Kidney (tissue), 14 donors: ENCODE measurements around the gene PIEZO2. TPM values are rescaled to one million over a fixed set of nuclear protein-coding genes. Genes with fewer than 3 reads are reported as not detected.
"Not testable (repeated sequence)": the region's sequence is repeated elsewhere in the genome, so short reads cannot be mapped to it uniquely, and the experiment has no call there.

Source experiments
- DNase-seq, 5 donors: peaks; one replicate each; pipeline ENCODE4 v3.0.0-alpha.2; 2013 to 2020
- FAIRE-seq: peaks from 2 replicates; lab custom pipeline; 2012; peaks lifted over from hg19 to GRCh38; lab: Jason Lieb, UNC
- H3K27ac ChIP-seq, 2 donors: one replicate each; pipeline ENCODE4 v1.7.0; 2013; ENCODE audit warnings: low read depth in 2 of 2, low read length in 2 of 2, inconsistent platforms in 1 of 2
- H3K27me3 ChIP-seq: one replicate; pipeline ENCODE4 v1.7.1; 2013; ENCODE audit warnings: low read length, inconsistent platforms; ENCODE audit not compliant: control insufficient read depth, insufficient read depth
- H3K36me3 ChIP-seq, 3 donors: one replicate each; pipeline versions ENCODE4 v1.7.0 to v1.7.1; 2013; ENCODE audit warnings: low read length in 3 of 3, control low read depth in 1 of 3, inconsistent platforms in 1 of 3; ENCODE audit not compliant: insufficient read depth in 3 of 3, control insufficient read depth in 2 of 3
- H3K4me1 ChIP-seq, 3 donors: one replicate each; pipeline versions ENCODE4 v1.7.0 to v1.7.1; 2013; ENCODE audit warnings: low read length in 3 of 3, inconsistent platforms in 1 of 3, low read depth in 1 of 3; ENCODE audit not compliant: control insufficient read depth in 2 of 3, insufficient read depth in 2 of 3
- H3K4me3 ChIP-seq, 3 donors: one replicate each; pipeline versions ENCODE4 v1.7.0 to v1.8.1; 2013; ENCODE audit warnings: low read length in 3 of 3, control low read depth in 1 of 3, inconsistent platforms in 1 of 3
- H3K9ac ChIP-seq, 3 donors: one replicate each; pipeline versions ENCODE4 v1.7.0 to v1.7.1; 2013; ENCODE audit warnings: low read length in 3 of 3, control low read depth in 1 of 3, inconsistent platforms in 1 of 3
- H3K9me3 ChIP-seq, 3 donors: one replicate each; pipeline versions ENCODE4 v1.7.0 to v1.7.1; 2013; ENCODE audit warnings: low read length in 3 of 3, control low read depth in 1 of 3, inconsistent platforms in 1 of 3; ENCODE audit not compliant: control insufficient read depth in 2 of 3, insufficient read depth in 1 of 3
- intact Hi-C: fragments of 100-400 bp; cut with DNase I; formaldehyde crosslinking; loops from one replicate; pipeline ENCODE4 v1.11.1; 2022
- polyA plus RNA-seq: library from polyadenylated mRNA; stranded (reverse); fragments of 350-450 nt; fragmentation: Illumina TruSeq; extraction: RNeasy Lipid Tissue Mini Kit (QIAGEN cat#74804); gene quantifications from one replicate; pipeline ENCODE4 v1.2.3, GENCODE V29; 2014; ENCODE audit warnings: low read depth, low replicate concordance; ENCODE audit not compliant: insufficient read depth
- total RNA-seq: library from RNA; stranded (reverse); fragmentation: NEBNext Ultra II Directional; extraction: Animal tissue kit (Norgen Biotek cat#: 25700); gene quantifications from one replicate; pipeline ENCODE4 v1.2.1, GENCODE V29; 2021
- TF ChIP-seq, protein P1 (sequence below): IDR thresholded peaks from 3 replicates; pipeline ENCODE4 v1.5.1; 2012; ENCODE audit warnings: mild to moderate bottlenecking, moderate library complexity, borderline replicate concordance; ENCODE audit not compliant: insufficient read depth; ENCODE audit errors: extremely low read depth
- donor health status: control.
- donor health status: control.
- donor health status: control.
- donor health status: control.
- donor health status: control.
- donor health status: DM: yes; HTN: yes; CAD: no.
- donor health status: Normal renal cell carcinoma (clear cell type).

The PIEZO2 gene
- total and polyA plus RNA-seq, 2 donors from 2014 or later, result 1.1 to 4.1 TPM

DNA sequence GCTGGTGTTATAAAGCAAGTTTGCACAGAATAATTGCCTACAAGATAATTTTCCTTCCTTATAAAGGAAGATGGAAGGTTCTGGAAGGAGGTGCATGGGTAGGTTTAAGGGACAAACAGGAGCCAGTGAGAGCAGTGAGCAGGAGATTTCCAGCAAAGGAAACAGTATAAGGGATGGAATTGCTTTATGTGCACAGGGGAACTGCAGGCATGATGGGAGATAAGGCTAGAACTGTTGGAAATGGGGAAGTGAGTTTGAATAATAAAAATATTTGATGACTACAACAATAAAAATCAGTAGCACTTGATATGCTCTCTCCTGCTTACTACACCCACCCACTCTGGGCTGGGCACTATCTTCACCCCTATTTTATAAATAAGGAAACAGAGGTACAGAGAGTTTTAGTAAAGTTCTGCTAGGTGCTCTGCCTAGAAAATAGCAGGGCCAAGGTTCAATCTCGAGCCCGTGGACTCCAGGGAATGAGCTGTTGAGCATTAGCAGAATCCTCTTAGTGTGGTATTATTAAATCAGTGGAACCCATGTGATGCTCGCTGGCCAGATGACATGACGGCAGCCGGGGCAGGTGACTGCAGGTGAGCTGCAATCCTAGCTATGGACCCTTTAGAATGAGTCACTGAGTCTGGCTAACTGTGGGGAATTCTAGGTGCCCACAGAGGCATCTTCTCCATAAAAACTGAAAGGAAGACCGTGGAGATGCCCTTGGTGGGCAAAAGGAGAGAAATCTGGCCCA, 302.5 kb downstream of the PIEZO2 start:
- no peak overlapping the region for H3K27ac ChIP-seq
- intact Hi-C loops, result no loop called here
- no peak overlapping the region for H3K9ac ChIP-seq
- H3K27me3 ChIP-seq, result no peaks in the 10 kb centered on the region
- H3K4me1 ChIP-seq, result no peaks in the 10 kb centered on the region
- no peak overlapping the region for H3K4me3 ChIP-seq
- FAIRE-seq, result no peak
- no peaks in the 10 kb centered on the region for H3K36me3 ChIP-seq
- no peak for DNase-seq
- TF ChIP-seq, protein P1, sequence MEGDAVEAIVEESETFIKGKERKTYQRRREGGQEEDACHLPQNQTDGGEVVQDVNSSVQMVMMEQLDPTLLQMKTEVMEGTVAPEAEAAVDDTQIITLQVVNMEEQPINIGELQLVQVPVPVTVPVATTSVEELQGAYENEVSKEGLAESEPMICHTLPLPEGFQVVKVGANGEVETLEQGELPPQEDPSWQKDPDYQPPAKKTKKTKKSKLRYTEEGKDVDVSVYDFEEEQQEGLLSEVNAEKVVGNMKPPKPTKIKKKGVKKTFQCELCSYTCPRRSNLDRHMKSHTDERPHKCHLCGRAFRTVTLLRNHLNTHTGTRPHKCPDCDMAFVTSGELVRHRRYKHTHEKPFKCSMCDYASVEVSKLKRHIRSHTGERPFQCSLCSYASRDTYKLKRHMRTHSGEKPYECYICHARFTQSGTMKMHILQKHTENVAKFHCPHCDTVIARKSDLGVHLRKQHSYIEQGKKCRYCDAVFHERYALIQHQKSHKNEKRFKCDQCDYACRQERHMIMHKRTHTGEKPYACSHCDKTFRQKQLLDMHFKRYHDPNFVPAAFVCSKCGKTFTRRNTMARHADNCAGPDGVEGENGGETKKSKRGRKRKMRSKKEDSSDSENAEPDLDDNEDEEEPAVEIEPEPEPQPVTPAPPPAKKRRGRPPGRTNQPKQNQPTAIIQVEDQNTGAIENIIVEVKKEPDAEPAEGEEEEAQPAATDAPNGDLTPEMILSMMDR, result no peak
- no peaks in the 10 kb centered on the region for H3K9me3 ChIP-seq

DNA sequence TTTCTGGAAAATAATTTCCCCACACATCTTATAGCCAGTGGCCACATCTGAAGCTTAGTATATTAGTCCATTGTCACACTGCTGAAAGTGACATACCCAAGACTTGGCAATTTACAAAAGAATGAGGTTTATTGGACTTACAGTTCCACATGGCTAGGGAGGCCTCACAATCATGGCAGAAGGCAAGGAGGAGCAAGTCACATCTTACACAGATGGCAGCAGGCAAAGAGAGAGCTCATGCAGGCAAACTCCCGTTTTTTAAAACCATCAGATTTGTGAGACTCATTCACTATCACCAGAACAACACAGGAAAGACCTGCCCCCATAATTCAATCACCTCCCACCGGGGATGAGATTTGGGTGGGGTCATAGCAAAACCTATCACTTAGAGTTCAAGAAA, 303.3 kb downstream of the PIEZO2 start:
- H3K27me3 ChIP-seq, H3K36me3 ChIP-seq, H3K4me3 ChIP-seq, FAIRE-seq, H3K9ac ChIP-seq, H3K9me3 ChIP-seq, intact Hi-C loops, H3K27ac ChIP-seq, H3K4me1 ChIP-seq, DNase-seq: not testable (repeated sequence)

DNA sequence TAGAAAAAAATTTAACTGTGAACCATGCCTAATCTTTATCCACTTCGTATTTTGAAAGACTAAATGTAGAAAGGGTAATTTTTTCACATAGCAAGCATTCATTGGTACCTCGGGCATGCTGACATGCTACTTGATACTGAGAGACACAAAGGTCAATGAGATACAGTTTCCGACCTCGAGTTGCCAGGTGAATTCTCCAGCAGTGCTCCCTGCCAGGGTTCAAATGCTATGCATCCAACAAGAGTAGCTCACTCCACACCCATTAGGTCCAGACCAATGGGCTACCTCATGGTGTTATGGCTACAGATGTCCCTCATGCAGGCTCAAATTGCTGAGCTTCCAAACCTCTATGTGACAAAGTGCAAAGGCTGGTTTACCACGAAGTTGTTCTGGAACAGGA, 305.8 kb downstream of the PIEZO2 start:
- DNase-seq (no peak), FAIRE-seq (no peak)
- H3K36me3 ChIP-seq, result no peaks in the 10 kb centered on the region
- no peak overlapping the region for H3K27ac ChIP-seq
- intact Hi-C loops, result no loop called here
- H3K9me3 ChIP-seq, result no peaks in the 10 kb centered on the region
- TF ChIP-seq, protein P1, result no peak
- H3K4me3 ChIP-seq, result no peak overlapping the region
- no peak overlapping the region for H3K9ac ChIP-seq
- no peaks in the 10 kb centered on the region for H3K4me1 ChIP-seq
- no peaks in the 10 kb centered on the region for H3K27me3 ChIP-seq

DNA sequence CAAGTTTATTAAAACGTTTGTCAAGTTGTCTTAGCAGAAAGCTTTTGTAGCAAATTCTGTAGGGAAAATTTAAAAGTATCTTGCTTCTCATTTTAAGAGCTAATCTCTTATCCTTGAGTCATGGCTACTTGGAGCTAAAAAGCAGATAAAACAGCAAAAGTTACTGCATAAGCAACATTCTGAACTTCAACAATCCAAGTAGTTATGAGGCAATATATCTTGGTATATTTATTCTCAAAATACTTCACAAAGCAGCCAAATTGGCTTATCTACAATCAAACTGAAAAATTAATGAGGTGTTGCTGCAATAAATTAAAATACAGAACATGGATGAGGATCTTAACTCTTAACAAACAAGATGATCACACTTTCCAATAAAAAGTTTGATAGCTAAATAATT, 306.5 kb downstream of the PIEZO2 start:
- Histone ChIP-seq H3K27ac (no peak overlapping the region), H3K4me3 (no peak overlapping the region), H3K27me3 (no peaks in the 10 kb centered on the region), H3K9ac (no peak overlapping the region), H3K36me3 (no peaks in the 10 kb centered on the region), H3K9me3 (no peaks in the 10 kb centered on the region), H3K4me1 (no peaks in the 10 kb centered on the region)
- TF ChIP-seq, protein P1, result no peak
- intact Hi-C loops, result no loop called here
- FAIRE-seq (no peak), DNase-seq (peak in 2 of 5 donors; percentile 37 to 60)
